SK-N-SH (cell line): ENCODE results near the gene RS1. TPM values are rescaled to one million over a fixed set of nuclear protein-coding genes. Genes with fewer than 3 reads are reported as not detected.

Experiments used
- CTCF ChIA-PET: fragments of 300-600, 350-600 bp; formaldehyde crosslinking; extraction: SDS; loops from one replicate; lab custom pipeline; 2021; lab: Yijun Ruan, JAX
- POLR2A ChIA-PET: fragments of 350-600 bp; sonication (Branson Sonifier 250); formaldehyde crosslinking; extraction: SDS; loops from one replicate; lab custom pipeline; 2020; ENCODE audit warnings: antibody characterized with exemption, inconsistent platforms; lab: Yijun Ruan, JAX
- DNase-seq: peaks from one replicate; pipeline ENCODE4 v3.0.0; 2012
- H2AFZ ChIP-seq: fragments of 200-600 bp; sonication (generic); 2 replicates; pipeline ENCODE4 v1.8.1; 2016; ENCODE audit warnings: antibody characterized with exemption, mild to moderate bottlenecking, low read depth
- H3F3A ChIP-seq: fragments of 200-600 bp; sonication (generic); replicated peaks from 2 replicates; pipeline ENCODE3; 2016; ENCODE audit warnings: antibody characterized with exemption, mild to moderate bottlenecking; ENCODE audit not compliant: insufficient read depth
- H3K27ac ChIP-seq, 2 experiments: fragments of 200-500 bp in 1 of 2; fragments of 200-600 bp in 1 of 2; sonication (Bioruptor generic) in 1 of 2; sonication (generic), shearing (Covaris generic) in 1 of 2; 2 replicates each; pipeline versions ENCODE4 v1.5.1 to v1.6.1; 2014 to 2016; ENCODE audit warnings: low read depth in 2 of 2, inconsistent platforms in 1 of 2, low read length in 1 of 2, mild to moderate bottlenecking in 1 of 2, mixed read lengths in 1 of 2
- H3K27me3 ChIP-seq: fragments of 200-600 bp; sonication (generic), shearing (Covaris generic); 2 replicates; pipeline ENCODE4 v1.6.1; 2016; ENCODE audit warnings: mixed run types; ENCODE audit not compliant: insufficient read depth
- H3K36me3 ChIP-seq, 2 experiments: fragments of 200-500 bp in 1 of 2; fragments of 200-600 bp in 1 of 2; sonication (Bioruptor generic) in 1 of 2; sonication (generic) in 1 of 2; replicated peaks in 1 of 2; 2 replicates each; pipeline versions ENCODE3 to v1.5.1; 2014 to 2016; ENCODE audit warnings: low read length in 1 of 2, mild to moderate bottlenecking in 1 of 2; ENCODE audit not compliant: insufficient read depth in 2 of 2, control insufficient read depth in 1 of 2
- H3K4me1 ChIP-seq, 2 experiments: fragments of 200-500 bp in 1 of 2; fragments of 200-600 bp in 1 of 2; sonication (Bioruptor generic) in 1 of 2; sonication (generic), shearing (Covaris generic) in 1 of 2; 2 replicates each; pipeline versions ENCODE4 v1.5.1 to v1.6.1; 2014 to 2016; ENCODE audit warnings: low read depth in 1 of 2, low read length in 1 of 2, mixed run types in 1 of 2; ENCODE audit not compliant: insufficient read depth in 2 of 2, control insufficient read depth in 1 of 2
- H3K4me2 ChIP-seq: fragments of 200-600 bp; sonication (generic), shearing (Covaris generic); 2 replicates; pipeline ENCODE4 v1.6.1; 2017; ENCODE audit warnings: mixed run types
- H3K4me3 ChIP-seq, 2 experiments: fragments of 200-500 bp in 1 of 2; fragments of 200-600 bp in 1 of 2; sonication (Bioruptor generic) in 1 of 2; sonication (generic), shearing (Covaris generic) in 1 of 2; 2 replicates each; pipeline versions ENCODE4 v1.5.1 to v1.8.1; 2014 to 2016; ENCODE audit warnings: low read depth in 2 of 2, inconsistent platforms in 1 of 2, low read length in 1 of 2, mild to moderate bottlenecking in 1 of 2, mixed read lengths in 1 of 2, moderate library complexity in 1 of 2
- H3K79me2 ChIP-seq: fragments of 200-600 bp; sonication (generic); 2 replicates; pipeline ENCODE4 v1.8.1; 2017; ENCODE audit warnings: mild to moderate bottlenecking; ENCODE audit not compliant: insufficient read depth
- H3K9ac ChIP-seq: fragments of 200-600 bp; sonication (generic); 2 replicates; pipeline ENCODE4 v1.6.1; 2017; ENCODE audit warnings: mixed run types
- H3K9me2 ChIP-seq: fragments of 200-600 bp; sonication (generic); 2 replicates; pipeline ENCODE4 v1.6.1; 2017; ENCODE audit warnings: mixed run types
- H3K9me3 ChIP-seq: fragments of 200-600 bp; sonication (generic); 2 replicates; pipeline ENCODE4 v1.6.1; 2017; ENCODE audit warnings: mixed run types, mild to moderate bottlenecking, moderate library complexity
- H4K20me1 ChIP-seq: fragments of 200-600 bp; sonication (generic); 2 replicates; pipeline ENCODE4 v1.6.1; 2017; ENCODE audit warnings: mild to moderate bottlenecking, mixed run types; ENCODE audit not compliant: insufficient read depth
- ELF1 ChIP-seq: IDR thresholded peaks from 2 replicates; pipeline ENCODE4 v1.4.0; 2012
- EP300 ChIP-seq, 2 experiments: IDR thresholded peaks; 2 replicates each; pipeline versions ENCODE4 v1.4.0 to v1.6.1; 2012; ENCODE audit warnings: borderline replicate concordance in 1 of 2, low read depth in 1 of 2, low read length in 1 of 2
- FOXJ3 ChIP-seq: sonication (generic); formaldehyde crosslinking; IDR thresholded peaks from 2 replicates; pipeline ENCODE4 v1.5.1; 2020; ENCODE audit warnings: mild to moderate bottlenecking, missing genetic modification reagents
- GATA2 ChIP-seq: sonication (generic); formaldehyde crosslinking; IDR thresholded peaks from 2 replicates; pipeline ENCODE4 v1.5.0; 2020; ENCODE audit warnings: mild to moderate bottlenecking, missing genetic modification reagents
- MEF2A ChIP-seq: IDR thresholded peaks from 2 replicates; pipeline ENCODE4 v1.4.0; 2012; ENCODE audit warnings: low read depth, borderline replicate concordance
- NFIC ChIP-seq: IDR thresholded peaks from 2 replicates; pipeline ENCODE4 v1.4.0; 2012; ENCODE audit warnings: borderline replicate concordance
- NRF1 ChIP-seq: IDR thresholded peaks from 2 replicates; pipeline ENCODE4 v1.6.1; 2012; ENCODE audit warnings: low read depth, mild to moderate bottlenecking, low read length
- RAD21 ChIP-seq: IDR thresholded peaks from 2 replicates; pipeline ENCODE4 v1.6.1; 2012; ENCODE audit warnings: mild to moderate bottlenecking, low read length
- RFX5 ChIP-seq: IDR thresholded peaks from 2 replicates; pipeline ENCODE4 v1.6.1; 2012; ENCODE audit warnings: mild to moderate bottlenecking, improper control_type of control experiment, low read length
- SIN3A ChIP-seq: IDR thresholded peaks from 2 replicates; pipeline ENCODE4 v1.6.1; 2012; ENCODE audit warnings: low read depth, mild to moderate bottlenecking, low read length, moderate library complexity, borderline replicate concordance
- TCF12 ChIP-seq: IDR thresholded peaks from 2 replicates; pipeline ENCODE4 v1.4.0; 2012
- YY1 ChIP-seq: IDR thresholded peaks from 2 replicates; pipeline ENCODE4 v1.4.0; 2012; ENCODE audit warnings: low read depth, mild to moderate bottlenecking
- WGBS: methylation state at CpG from one replicate; pipeline ENCODE4 v1.1.6; 2017; ENCODE audit warnings: low lambda C conversion rate; 5-methylcytosine and 5-hydroxymethylcytosine counted together
- polyA plus RNA-seq, 3 experiments: library from polyadenylated mRNA; depleted of rRNA; stranded (reverse); fragments of >200 nt; gene quantifications; 2 replicates each; pipeline ENCODE4 v1.2.3, GENCODE V29; 2012
- TF ChIP-seq, protein P1 (sequence below): IDR thresholded peaks from 2 replicates; pipeline ENCODE4 v1.6.1; 2012; ENCODE audit warnings: mild to moderate bottlenecking, low read depth, low read length, moderate library complexity
- TF ChIP-seq, protein P2 (sequence below): IDR thresholded peaks from 2 replicates; pipeline ENCODE4 v1.4.0; 2012; ENCODE audit warnings: low read depth
- TF ChIP-seq, protein P3 (sequence below): IDR thresholded peaks from 2 replicates; pipeline ENCODE4 v1.4.0; 2012; ENCODE audit warnings: low read depth, borderline replicate concordance
- TF ChIP-seq, protein P4 (sequence below): IDR thresholded peaks from 2 replicates; pipeline ENCODE4; 2012

The RS1 gene
- polyA plus RNA-seq, 1 of the 3 experiments (the other 2 are of a cell fraction) = not detected

DNA sequence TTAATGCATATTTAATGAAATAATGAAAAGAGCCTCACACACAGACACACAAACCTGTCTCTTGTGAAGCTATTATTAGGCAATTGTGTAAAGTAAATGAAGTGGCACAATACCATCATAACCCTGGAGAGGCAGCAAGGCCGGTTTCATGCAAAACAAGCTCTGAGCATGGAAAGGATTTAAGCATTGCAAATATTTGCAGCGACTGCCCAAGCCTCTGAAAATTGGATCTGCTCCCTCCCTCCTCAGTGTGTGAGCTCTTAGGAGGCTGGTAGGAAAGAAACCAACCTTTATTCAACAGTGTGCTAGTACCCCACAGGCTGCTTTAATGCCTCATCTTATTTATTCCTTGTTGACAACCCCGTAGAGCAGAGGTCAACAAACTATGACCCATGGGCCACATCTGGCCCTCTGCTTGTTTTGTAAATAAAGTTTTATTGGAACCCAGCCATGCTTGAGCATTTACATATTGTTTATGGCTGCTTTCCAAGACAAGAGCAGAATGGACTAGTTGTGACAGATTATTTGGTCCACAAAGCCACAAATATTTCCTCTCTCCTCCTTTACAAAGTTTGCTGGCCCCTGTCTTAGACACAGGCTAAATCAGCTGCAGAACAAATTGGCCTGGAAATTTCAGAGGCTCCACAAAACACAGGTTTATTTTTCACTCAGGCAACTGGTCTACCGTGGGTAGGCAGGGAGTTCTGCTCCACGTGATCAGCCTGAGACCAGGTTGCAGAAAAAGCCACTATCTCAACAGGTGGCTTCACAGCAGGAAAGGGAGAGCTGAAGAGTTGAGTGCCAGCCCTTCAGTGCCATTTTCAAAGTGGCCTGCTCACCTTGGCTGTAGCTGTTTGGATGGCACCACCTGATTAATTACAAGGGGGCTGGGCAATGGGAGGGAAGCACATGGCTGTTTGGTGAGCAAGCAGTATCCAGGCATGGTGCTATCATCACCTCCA lies 16.8 kb downstream of the RS1 start:
- ChIA-PET POLR2A (no interaction called here), CTCF (no interaction called here)
- Histone ChIP-seq H3K9me3 (no peaks in the 10 kb centered on the region), H3F3A (no peaks in the 10 kb centered on the region), H3K4me3 (no peak overlapping the region), H3K27ac (no peak overlapping the region), H2AFZ (no peak overlapping the region), H3K36me3 (no peaks in the 10 kb centered on the region), H3K27me3 (no peaks in the 10 kb centered on the region; the same call in 1 of the 2 replicates), H3K4me2 (no peak overlapping the region), H3K79me2 (no peaks in the 10 kb centered on the region), H4K20me1 (no peaks in the 10 kb centered on the region), H3K9me2 (no peaks in the 10 kb centered on the region), H3K4me1 (peaks cover 0 to 19% of the 10 kb centered on the region in 2 experiments; a peak in 1 of 4 replicates), H3K9ac (no peak overlapping the region)
- no peak for TF ChIP-seq RFX5
- TF ChIP-seq EP300 (IDR thresholded peaks at IDR 0.05; ENCODE audit: borderline replicate concordance in 1 of 2, low read depth in 1 of 2, low read length in 1 of 2) = no peak
- no peak for TF ChIP-seq ELF1
- no peak for TF ChIP-seq NRF1
- TF ChIP-seq, protein P1, sequence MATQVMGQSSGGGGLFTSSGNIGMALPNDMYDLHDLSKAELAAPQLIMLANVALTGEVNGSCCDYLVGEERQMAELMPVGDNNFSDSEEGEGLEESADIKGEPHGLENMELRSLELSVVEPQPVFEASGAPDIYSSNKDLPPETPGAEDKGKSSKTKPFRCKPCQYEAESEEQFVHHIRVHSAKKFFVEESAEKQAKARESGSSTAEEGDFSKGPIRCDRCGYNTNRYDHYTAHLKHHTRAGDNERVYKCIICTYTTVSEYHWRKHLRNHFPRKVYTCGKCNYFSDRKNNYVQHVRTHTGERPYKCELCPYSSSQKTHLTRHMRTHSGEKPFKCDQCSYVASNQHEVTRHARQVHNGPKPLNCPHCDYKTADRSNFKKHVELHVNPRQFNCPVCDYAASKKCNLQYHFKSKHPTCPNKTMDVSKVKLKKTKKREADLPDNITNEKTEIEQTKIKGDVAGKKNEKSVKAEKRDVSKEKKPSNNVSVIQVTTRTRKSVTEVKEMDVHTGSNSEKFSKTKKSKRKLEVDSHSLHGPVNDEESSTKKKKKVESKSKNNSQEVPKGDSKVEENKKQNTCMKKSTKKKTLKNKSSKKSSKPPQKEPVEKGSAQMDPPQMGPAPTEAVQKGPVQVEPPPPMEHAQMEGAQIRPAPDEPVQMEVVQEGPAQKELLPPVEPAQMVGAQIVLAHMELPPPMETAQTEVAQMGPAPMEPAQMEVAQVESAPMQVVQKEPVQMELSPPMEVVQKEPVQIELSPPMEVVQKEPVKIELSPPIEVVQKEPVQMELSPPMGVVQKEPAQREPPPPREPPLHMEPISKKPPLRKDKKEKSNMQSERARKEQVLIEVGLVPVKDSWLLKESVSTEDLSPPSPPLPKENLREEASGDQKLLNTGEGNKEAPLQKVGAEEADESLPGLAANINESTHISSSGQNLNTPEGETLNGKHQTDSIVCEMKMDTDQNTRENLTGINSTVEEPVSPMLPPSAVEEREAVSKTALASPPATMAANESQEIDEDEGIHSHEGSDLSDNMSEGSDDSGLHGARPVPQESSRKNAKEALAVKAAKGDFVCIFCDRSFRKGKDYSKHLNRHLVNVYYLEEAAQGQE = no peak
- TF ChIP-seq, protein P2, sequence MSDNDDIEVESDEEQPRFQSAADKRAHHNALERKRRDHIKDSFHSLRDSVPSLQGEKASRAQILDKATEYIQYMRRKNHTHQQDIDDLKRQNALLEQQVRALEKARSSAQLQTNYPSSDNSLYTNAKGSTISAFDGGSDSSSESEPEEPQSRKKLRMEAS = no peak
- no peak for TF ChIP-seq FOXJ3
- TF ChIP-seq MEF2A = no peak
- TF ChIP-seq TCF12 = no peak
- TF ChIP-seq, protein P3, sequence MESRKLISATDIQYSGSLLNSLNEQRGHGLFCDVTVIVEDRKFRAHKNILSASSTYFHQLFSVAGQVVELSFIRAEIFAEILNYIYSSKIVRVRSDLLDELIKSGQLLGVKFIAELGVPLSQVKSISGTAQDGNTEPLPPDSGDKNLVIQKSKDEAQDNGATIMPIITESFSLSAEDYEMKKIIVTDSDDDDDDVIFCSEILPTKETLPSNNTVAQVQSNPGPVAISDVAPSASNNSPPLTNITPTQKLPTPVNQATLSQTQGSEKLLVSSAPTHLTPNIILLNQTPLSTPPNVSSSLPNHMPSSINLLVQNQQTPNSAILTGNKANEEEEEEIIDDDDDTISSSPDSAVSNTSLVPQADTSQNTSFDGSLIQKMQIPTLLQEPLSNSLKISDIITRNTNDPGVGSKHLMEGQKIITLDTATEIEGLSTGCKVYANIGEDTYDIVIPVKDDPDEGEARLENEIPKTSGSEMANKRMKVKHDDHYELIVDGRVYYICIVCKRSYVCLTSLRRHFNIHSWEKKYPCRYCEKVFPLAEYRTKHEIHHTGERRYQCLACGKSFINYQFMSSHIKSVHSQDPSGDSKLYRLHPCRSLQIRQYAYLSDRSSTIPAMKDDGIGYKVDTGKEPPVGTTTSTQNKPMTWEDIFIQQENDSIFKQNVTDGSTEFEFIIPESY = no peak
- no peak for TF ChIP-seq GATA2
- TF ChIP-seq YY1 = no peak
- TF ChIP-seq SIN3A = no peak
- TF ChIP-seq, protein P4, sequence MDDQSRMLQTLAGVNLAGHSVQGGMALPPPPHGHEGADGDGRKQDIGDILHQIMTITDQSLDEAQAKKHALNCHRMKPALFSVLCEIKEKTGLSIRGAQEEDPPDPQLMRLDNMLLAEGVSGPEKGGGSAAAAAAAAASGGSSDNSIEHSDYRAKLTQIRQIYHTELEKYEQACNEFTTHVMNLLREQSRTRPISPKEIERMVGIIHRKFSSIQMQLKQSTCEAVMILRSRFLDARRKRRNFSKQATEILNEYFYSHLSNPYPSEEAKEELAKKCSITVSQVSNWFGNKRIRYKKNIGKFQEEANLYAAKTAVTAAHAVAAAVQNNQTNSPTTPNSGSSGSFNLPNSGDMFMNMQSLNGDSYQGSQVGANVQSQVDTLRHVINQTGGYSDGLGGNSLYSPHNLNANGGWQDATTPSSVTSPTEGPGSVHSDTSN = no peak
- TF ChIP-seq NFIC = no peak
- no peak for TF ChIP-seq RAD21
- 26% methylated on average over 5 of the region's 5 CpGs for WGBS
- no peak for DNase-seq
